ENCODE measurements around the gene GPR25. TPM values are rescaled to one million over a fixed set of nuclear protein-coding genes. Genes with fewer than 3 reads are reported as not detected.

GPR25 gene
- total and polyA plus RNA-seq, 2 of the 4 experiments (the other 2 are of a cell fraction): not detected

- no peak overlapping the region for H2AFZ ChIP-seq (replicated peaks; ENCODE audit: low read length, poor library complexity)
- H2BK20ac ChIP-seq (ENCODE audit: low read depth, low read length): no peak overlapping the region
- H3K36me3 ChIP-seq (ENCODE audit: control insufficient read depth, insufficient read depth, low read length): no peaks in the 10 kb centered on the region
- CTCF ChIA-PET: no interaction called here
- no peak overlapping the region for H4K8ac ChIP-seq (ENCODE audit: low read depth in 2 of 2, low read length in 2 of 2)
- no peak overlapping the region for H4K5ac ChIP-seq (ENCODE audit: low read depth, low read length)
- H3K27ac ChIP-seq (ENCODE audit: insufficient read depth, low read length): no peak overlapping the region
- no peaks in the 10 kb centered on the region for H3K9me3 ChIP-seq (ENCODE audit: control insufficient read depth, insufficient read depth, low read length)
- H3K4me3 ChIP-seq (ENCODE audit: insufficient read depth, low read depth, low read length): no peak overlapping the region
- H3K14ac ChIP-seq (replicated peaks; ENCODE audit: low read depth, low read length): no peak overlapping the region
- ATAC-seq (ENCODE audit: low read depth) (peak; percentile 35; the same call in 1 of the 2 replicates), DNase-seq (peak; percentile 4)
- intact Hi-C loops (cut with micrococcal nuclease) (no loop called here), dilution Hi-C loops (cut with HindIII; ENCODE audit: low sequenced_read_pairs, unreplicated experiment) (no loop called here), in situ Hi-C loops (cut with MboI; ENCODE audit: low sequenced_read_pairs) (no loop called here)
- no peaks in the 10 kb centered on the region for H3K4me1 ChIP-seq (ENCODE audit: control insufficient read depth, insufficient read depth, low read length)
- H3K4ac ChIP-seq (ENCODE audit: low read depth, low read length): no peak overlapping the region
- POLR2A ChIA-PET (ENCODE audit: unreplicated experiment): no interaction called here
- no peak overlapping the region for H3K23ac ChIP-seq (ENCODE audit: low read depth, low read length)
- no peak overlapping the region for H2AK5ac ChIP-seq (ENCODE audit: low read depth, low read length)
- no peak overlapping the region for H3K18ac ChIP-seq (ENCODE audit: low read depth, low read length)
- H4K91ac ChIP-seq (ENCODE audit: insufficient read depth, low read depth, low read length): no peak overlapping the region
- H2BK5ac ChIP-seq (ENCODE audit: low read depth, low read length, poor library complexity, severe bottlenecking): no peak overlapping the region
- H3K9me1 ChIP-seq (ENCODE audit: insufficient read depth, low read length): no peaks in the 10 kb centered on the region
- H3K4me2 ChIP-seq (ENCODE audit: low read depth, low read length): no peak overlapping the region
- H2BK120ac ChIP-seq (ENCODE audit: low read depth, low read length): no peak overlapping the region
- TF ChIP-seq NFE2L2 (IDR thresholded peaks at IDR 0.05; ENCODE audit: low read depth, low read length) (no peak), MAFK (IDR thresholded peaks at IDR 0.05; ENCODE audit: low read depth, low read length) (no peak), CHD1 (IDR thresholded peaks at IDR 0.05; ENCODE audit: low read depth, low read length) (no peak), BHLHE40 (IDR thresholded peaks at IDR 0.05; ENCODE audit: low read depth, low read length) (no peak), RFX5 (IDR thresholded peaks at IDR 0.05; ENCODE audit: low read depth, low read length) (no peak), CTCF (conservative IDR thresholded peaks at IDR 0.05; ENCODE audit: low read depth, low read length) (no peak), ELK1 (IDR thresholded peaks at IDR 0.05; ENCODE audit: borderline replicate concordance, low read depth, low read length) (no peak), MXI1 (IDR thresholded peaks at IDR 0.05; ENCODE audit: borderline replicate concordance, low read depth, low read length) (no peak), SMC3 (IDR thresholded peaks at IDR 0.05; ENCODE audit: low read depth, low read length) (no peak), FOS (IDR thresholded peaks at IDR 0.05; ENCODE audit: low read depth, low read length) (no peak), RAD21 (IDR thresholded peaks at IDR 0.05; ENCODE audit: low read length) (no peak), RCOR1 (IDR thresholded peaks at IDR 0.05; ENCODE audit: insufficient replicate concordance, low read length) (no peak), POLR2A (IDR thresholded peaks at IDR 0.05; ENCODE audit: low read depth, low read length) (no peak), CEBPB (IDR thresholded peaks at IDR 0.05; ENCODE audit: low read depth, low read length) (no peak)
- TF ChIP-seq, protein P1, sequence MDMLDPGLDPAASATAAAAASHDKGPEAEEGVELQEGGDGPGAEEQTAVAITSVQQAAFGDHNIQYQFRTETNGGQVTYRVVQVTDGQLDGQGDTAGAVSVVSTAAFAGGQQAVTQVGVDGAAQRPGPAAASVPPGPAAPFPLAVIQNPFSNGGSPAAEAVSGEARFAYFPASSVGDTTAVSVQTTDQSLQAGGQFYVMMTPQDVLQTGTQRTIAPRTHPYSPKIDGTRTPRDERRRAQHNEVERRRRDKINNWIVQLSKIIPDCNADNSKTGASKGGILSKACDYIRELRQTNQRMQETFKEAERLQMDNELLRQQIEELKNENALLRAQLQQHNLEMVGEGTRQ (IDR thresholded peaks at IDR 0.05; ENCODE audit: low read depth, low read length): no peak
- no TSS peak for BruUV-seq (replicated peaks)
- H3K79me1 ChIP-seq (ENCODE audit: low read depth in 1 of 2, low read length in 2 of 2): no peaks in the 10 kb centered on the region
- H3K27me3 ChIP-seq (ENCODE audit: control insufficient read depth, insufficient read depth, low read length): peaks cover 25% of the 10 kb centered on the region
- WGBS, 2 experiments (ENCODE audit: extremely low coverage in 2 of 2, insufficient read length in 1 of 2): no CpG with 5 or more reads among the region's 1 CpG
- no peaks in the 10 kb centered on the region for H4K20me1 ChIP-seq (ENCODE audit: insufficient read depth, low read length)
- H3K9ac ChIP-seq (ENCODE audit: low read depth, low read length): no peak overlapping the region
- H3K56ac ChIP-seq (ENCODE audit: extremely low read depth, insufficient read depth, low read length): no peak overlapping the region
- no peak overlapping the region for H2AK9ac ChIP-seq (replicated peaks; ENCODE audit: low read depth, low read length, poor library complexity)
- no peak overlapping the region for H2BK15ac ChIP-seq (ENCODE audit: low read depth, low read length)
These were observed 50.8 kb downstream of the GPR25 start for GRCh38 chr1:200923601-200924000.

All from IMR-90 (cell line).